Measurements from ENCODE around the gene ATG14. TPM values are rescaled to one million over a fixed set of nuclear protein-coding genes. Genes with fewer than 3 reads are reported as not detected.

ATG14 gene
- total RNA-seq, 5 donors from 2014 or later (not counting 1 experiment from before 2014, with no cell fraction given), result 13.2 to 18.1 (median 17.3) TPM

GRCh38 chr14:55389330-55389729 is 22.3 kb downstream of the ATG14 start:
- ChIA-PET CTCF (no interaction called here), POLR2A (no interaction called here)
- Histone ChIP-seq H3K27me3 (replicated peaks in 1 of 2; ENCODE audit: control insufficient read depth in 2 of 2, extremely low read depth in 1 of 2, insufficient read depth in 2 of 2, low read length in 1 of 2) (no peaks in the 10 kb centered on the region), H3K9me3 (no peaks in the 10 kb centered on the region), H3K36me3 (ENCODE audit: control insufficient read depth in 2 of 2, extremely low read depth in 1 of 2, insufficient read depth in 1 of 2, low read length in 1 of 2) (peaks cover 3 to 32% of the 10 kb centered on the region in 2 donors), H3K27ac (ENCODE audit: low read length) (no peak overlapping the region), H3K4me1 (ENCODE audit: control insufficient read depth in 1 of 2, extremely low read depth in 1 of 2, insufficient read depth in 2 of 2, low read length in 2 of 2) (peaks cover 0 to 4% of the 10 kb centered on the region in 2 experiments), H3K4me3 (ENCODE audit: control insufficient read depth in 1 of 2, extremely low read depth in 1 of 2, low read length in 1 of 2) (no peak overlapping the region)
- Mint-ChIP-seq H3K9me3 (no peaks in the 10 kb centered on the region), H3K4me3 (no peak overlapping the region), H3K27ac (peak overlapping the region in 1 of 2 donors; percentile 6), H3K36me3 (peaks cover 54% of the 10 kb centered on the region), H3K4me1 (peaks cover 14 to 30% (median 21%) of the 10 kb centered on the region in 3 donors), H3K27me3 (no peaks in the 10 kb centered on the region)
- no peak for DNase-seq
- WGBS (ENCODE audit: insufficient coverage), result no CpG with 5 or more reads among the region's 4 CpGs
- no peak for ATAC-seq (replicated peaks in 1 of 4)

GRCh38 chr14:55388160-55388559 is 23.5 kb downstream of the ATG14 start:
- H3K4me3 ChIP-seq (ENCODE audit: control insufficient read depth in 1 of 2, extremely low read depth in 1 of 2, low read length in 1 of 2), result no peak overlapping the region
- DNase-seq, result no peak
- Mint-ChIP-seq H3K27me3 (no peaks in the 10 kb centered on the region), H3K9me3 (no peaks in the 10 kb centered on the region), H3K27ac (peak overlapping the region in 1 of 2 donors; percentile 76), H3K4me1 (peaks cover 14 to 32% (median 21%) of the 10 kb centered on the region in 3 donors), H3K4me3 (no peak overlapping the region), H3K36me3 (peaks cover 59% of the 10 kb centered on the region)
- H3K36me3 ChIP-seq (ENCODE audit: control insufficient read depth in 2 of 2, extremely low read depth in 1 of 2, insufficient read depth in 1 of 2, low read length in 1 of 2), result peaks cover 3 to 38% of the 10 kb centered on the region in 2 donors
- ChIA-PET CTCF (no interaction called here), POLR2A (no interaction called here)
- H3K4me1 ChIP-seq (ENCODE audit: control insufficient read depth in 1 of 2, extremely low read depth in 1 of 2, insufficient read depth in 2 of 2, low read length in 2 of 2), result peaks cover 0 to 4% of the 10 kb centered on the region in 2 experiments
- no peak overlapping the region for H3K27ac ChIP-seq (ENCODE audit: low read length)
- no peak for ATAC-seq (replicated peaks in 1 of 4)
- H3K9me3 ChIP-seq, result no peaks in the 10 kb centered on the region
- no peaks in the 10 kb centered on the region for H3K27me3 ChIP-seq (replicated peaks in 1 of 2; ENCODE audit: control insufficient read depth in 2 of 2, extremely low read depth in 1 of 2, insufficient read depth in 2 of 2, low read length in 1 of 2)

- H3K9me3 Mint-ChIP-seq, result no peaks in the 10 kb centered on the region
- peak overlapping the region; percentile 63 for H3K27ac ChIP-seq (ENCODE audit: low read length)
- H3K36me3 ChIP-seq (ENCODE audit: control insufficient read depth in 2 of 2, extremely low read depth in 1 of 2, insufficient read depth in 1 of 2, low read length in 1 of 2), result peaks cover 3 to 43% of the 10 kb centered on the region in 2 donors
- H3K27ac Mint-ChIP-seq, result peak overlapping the region; percentile 18 to 81
- 100% methylated on average over 3 of the region's 4 CpGs for WGBS (ENCODE audit: insufficient coverage)
- H3K36me3 Mint-ChIP-seq, result peaks cover 56% of the 10 kb centered on the region
- H3K27me3 ChIP-seq (replicated peaks in 1 of 2; ENCODE audit: control insufficient read depth in 2 of 2, extremely low read depth in 1 of 2, insufficient read depth in 2 of 2, low read length in 1 of 2), result no peaks in the 10 kb centered on the region
- peaks cover 3 to 4% of the 10 kb centered on the region in 2 experiments for H3K4me1 ChIP-seq (ENCODE audit: control insufficient read depth in 1 of 2, extremely low read depth in 1 of 2, insufficient read depth in 2 of 2, low read length in 2 of 2)
- peaks cover 14 to 32% (median 21%) of the 10 kb centered on the region in 3 donors for H3K4me1 Mint-ChIP-seq
- no peaks in the 10 kb centered on the region for H3K9me3 ChIP-seq
- ChIA-PET CTCF (no interaction called here), POLR2A (interaction anchor here in 1 of 2 donors (0.6 kb wide), 1 partner anchor 838 kb away, joined by 3 read pairs; no protein-coding TSS in a partner anchor)
- ATAC-seq (replicated peaks in 1 of 4) (no peak), DNase-seq (no peak)
- no peak overlapping the region for H3K4me3 ChIP-seq (ENCODE audit: control insufficient read depth in 1 of 2, extremely low read depth in 1 of 2, low read length in 1 of 2)
- peak overlapping the region in 1 of 3 donors; percentile 0 for H3K4me3 Mint-ChIP-seq
- H3K27me3 Mint-ChIP-seq, result no peaks in the 10 kb centered on the region
Observed at GRCh38 chr14:55387121-55387520, 24.5 kb downstream of the ATG14 start.

GRCh38 chr14:55386037-55386808 is 25.4 kb downstream of the ATG14 start:
- Histone ChIP-seq H3K36me3 (ENCODE audit: control insufficient read depth in 2 of 2, extremely low read depth in 1 of 2, insufficient read depth in 1 of 2, low read length in 1 of 2) (peaks cover 3 to 52% of the 10 kb centered on the region in 2 donors), H3K27me3 (replicated peaks in 1 of 2; ENCODE audit: control insufficient read depth in 2 of 2, extremely low read depth in 1 of 2, insufficient read depth in 2 of 2, low read length in 1 of 2) (no peaks in the 10 kb centered on the region), H3K9me3 (no peaks in the 10 kb centered on the region), H3K4me1 (ENCODE audit: control insufficient read depth in 1 of 2, extremely low read depth in 1 of 2, insufficient read depth in 2 of 2, low read length in 2 of 2) (peaks cover 3 to 4% of the 10 kb centered on the region in 2 experiments), H3K4me3 (ENCODE audit: control insufficient read depth in 1 of 2, extremely low read depth in 1 of 2, low read length in 1 of 2) (no peak overlapping the region), H3K27ac (ENCODE audit: low read length) (peak overlapping the region; percentile 63)
- CTCF ChIA-PET, result no interaction called here
- ATAC-seq (replicated peaks in 1 of 4), result peak in 3 of 4 experiments; percentile 26 to 54 (median 45)
- POLR2A ChIA-PET, result interaction anchor here in 1 of 2 donors (0.5 kb wide), 1 partner anchor 15 kb away, joined by 3 read pairs; no protein-coding TSS in a partner anchor
- peak in 1 of 35 experiments; percentile 24 for DNase-seq
- no peaks in the 10 kb centered on the region for H3K27me3 Mint-ChIP-seq
- H3K4me3 Mint-ChIP-seq, result peak overlapping the region; percentile 31 to 71 (median 33)
- no peaks in the 10 kb centered on the region for H3K9me3 Mint-ChIP-seq
- peak overlapping the region; percentile 81 to 88 for H3K27ac Mint-ChIP-seq
- WGBS (ENCODE audit: insufficient coverage), result 57% methylated on average over 5 of the region's 6 CpGs
- peaks cover 14 to 32% (median 21%) of the 10 kb centered on the region in 3 donors for H3K4me1 Mint-ChIP-seq
- H3K36me3 Mint-ChIP-seq, result peaks cover 60% of the 10 kb centered on the region

GRCh38 chr14:55384536-55384935 is 27.1 kb downstream of the ATG14 start:
- POLR2A ChIA-PET, result interaction anchor here in 1 of 2 donors (0.5 kb wide), 1 partner anchor 13 kb away, joined by 6 read pairs; no protein-coding TSS in a partner anchor
- CTCF ChIA-PET, result interaction anchor here (0.5 to 0.6 kb wide), 2 partner anchors 197 to 933 kb away, joined by 3 to 6 read pairs; no protein-coding TSS in a partner anchor
- H3K36me3 Mint-ChIP-seq, result peaks cover 63% of the 10 kb centered on the region
- H3K4me3 ChIP-seq (ENCODE audit: control insufficient read depth in 1 of 2, extremely low read depth in 1 of 2, low read length in 1 of 2), result no peak overlapping the region
- peaks cover 3 to 54% of the 10 kb centered on the region in 2 donors for H3K36me3 ChIP-seq (ENCODE audit: control insufficient read depth in 2 of 2, extremely low read depth in 1 of 2, insufficient read depth in 1 of 2, low read length in 1 of 2)
- no peaks in the 10 kb centered on the region for H3K9me3 Mint-ChIP-seq
- H3K4me1 ChIP-seq (ENCODE audit: control insufficient read depth in 1 of 2, extremely low read depth in 1 of 2, insufficient read depth in 2 of 2, low read length in 2 of 2), result peaks cover 3 to 4% of the 10 kb centered on the region in 2 experiments
- no peaks in the 10 kb centered on the region for H3K27me3 Mint-ChIP-seq
- H3K27me3 ChIP-seq (replicated peaks in 1 of 2; ENCODE audit: control insufficient read depth in 2 of 2, extremely low read depth in 1 of 2, insufficient read depth in 2 of 2, low read length in 1 of 2), result no peaks in the 10 kb centered on the region
- no peaks in the 10 kb centered on the region for H3K9me3 ChIP-seq
- WGBS (ENCODE audit: insufficient coverage), result 94% methylated on average over 2 of the region's 3 CpGs
- DNase-seq, result no peak
- peak overlapping the region in 1 of 2 donors; percentile 8 for H3K27ac Mint-ChIP-seq
- peaks cover 14 to 32% (median 21%) of the 10 kb centered on the region in 3 donors for H3K4me1 Mint-ChIP-seq
- H3K4me3 Mint-ChIP-seq, result no peak overlapping the region
- no peak overlapping the region for H3K27ac ChIP-seq (ENCODE audit: low read length)
- ATAC-seq (replicated peaks in 1 of 4), result no peak

- ChIA-PET CTCF (no interaction called here), POLR2A (interaction anchor here (0.5 to 0.6 kb wide), 3 partner anchors 8 to 281 kb away, joined by 3 to 6 read pairs (median 3); no protein-coding TSS in a partner anchor)
- no peaks in the 10 kb centered on the region for H3K27me3 ChIP-seq (replicated peaks in 1 of 2; ENCODE audit: control insufficient read depth in 2 of 2, extremely low read depth in 1 of 2, insufficient read depth in 2 of 2, low read length in 1 of 2)
- peaks cover 3 to 4% of the 10 kb centered on the region in 2 experiments for H3K4me1 ChIP-seq (ENCODE audit: control insufficient read depth in 1 of 2, extremely low read depth in 1 of 2, insufficient read depth in 2 of 2, low read length in 2 of 2)
- peaks cover 0 to 48% of the 10 kb centered on the region in 2 donors for H3K36me3 ChIP-seq (ENCODE audit: control insufficient read depth in 2 of 2, extremely low read depth in 1 of 2, insufficient read depth in 1 of 2, low read length in 1 of 2)
- H3K27ac ChIP-seq (ENCODE audit: low read length), result no peak overlapping the region
- Mint-ChIP-seq H3K4me3 (no peak overlapping the region), H3K4me1 (peaks cover 14 to 30% (median 18%) of the 10 kb centered on the region in 3 donors), H3K36me3 (peaks cover 58% of the 10 kb centered on the region), H3K9me3 (no peaks in the 10 kb centered on the region), H3K27me3 (no peaks in the 10 kb centered on the region), H3K27ac (peak overlapping the region in 1 of 2 donors; percentile 29)
- no peaks in the 10 kb centered on the region for H3K9me3 ChIP-seq
- WGBS (ENCODE audit: insufficient coverage), result 89% methylated on average over 3 of the region's 5 CpGs
- ATAC-seq (replicated peaks in 1 of 4), result no peak
- no peak for DNase-seq
- no peak overlapping the region for H3K4me3 ChIP-seq (ENCODE audit: control insufficient read depth in 1 of 2, extremely low read depth in 1 of 2, low read length in 1 of 2)
Observed at GRCh38 chr14:55383541-55384140, 28.0 kb downstream of the ATG14 start.

Data from T-cell (primary cell).